GM10248 (cell line): ENCODE data around the gene WDR17.
A peak's percentile ranks its signal among the peaks of the same experiment; 100 is the strongest.

ENCODE experiments used
- CTCF ChIA-PET: fragments of 300-600 bp; sonication (Branson Sonifier 250); formaldehyde crosslinking; extraction: SDS; loops from one replicate; lab custom pipeline; 2021; ENCODE audit warnings: antibody characterized with exemption; lab: Yijun Ruan, JAX
- POLR2A ChIA-PET: fragments of 350-650 bp; sonication (Branson Sonifier 250); formaldehyde crosslinking; extraction: SDS; loops from one replicate; lab custom pipeline; 2020; ENCODE audit warnings: antibody characterized with exemption; lab: Yijun Ruan, JAX
- DNase-seq: peaks from one replicate; pipeline ENCODE4 v3.0.0; 2012; ENCODE audit errors: extremely low spot score
- CTCF ChIP-seq: IDR thresholded peaks from 2 replicates; pipeline ENCODE4 v1.5.1; 2012; ENCODE audit warnings: mild to moderate bottlenecking, low read depth; ENCODE audit errors: extremely low read depth, missing control alignments, control extremely low read depth

The WDR17 gene

GRCh38 chr4:176102414-176103063 is 36.9 kb downstream of the WDR17 start:
- no peak for DNase-seq
- CTCF ChIA-PET = interaction anchor here (1.3 kb wide), 1 partner anchor 20 kb away, joined by 3 read pairs; no protein-coding TSS in a partner anchor
- TF ChIP-seq CTCF = no peak
- POLR2A ChIA-PET = no interaction called here

- no peak for DNase-seq
- POLR2A ChIA-PET = no interaction called here
- no peak for TF ChIP-seq CTCF
- CTCF ChIA-PET = interaction anchor here (1.3 to 1.5 kb wide), 2 partner anchors 9 to 16 kb away, joined by 4 read pairs; no protein-coding TSS in a partner anchor
These were observed 42.1 kb downstream of the WDR17 start for GRCh38 chr4:176107695-176108094.

GRCh38 chr4:176123710-176124407 is 58.2 kb downstream of the WDR17 start:
- DNase-seq = peak; percentile 49
- ChIA-PET POLR2A (no interaction called here), CTCF (interaction anchor here (0.9 to 2.3 kb wide), 19 partner anchors 8 to 382 kb away, joined by 3 to 12 read pairs (median 4); no protein-coding TSS in a partner anchor)
- TF ChIP-seq CTCF = peak; percentile 57

- ChIA-PET CTCF (interaction anchor here (0.7 to 1.2 kb wide), 2 partner anchors 12 to 13 kb away, joined by 3 to 4 read pairs; no protein-coding TSS in a partner anchor), POLR2A (no interaction called here)
- TF ChIP-seq CTCF = no peak
- DNase-seq = no peak
These were observed 59.4 kb downstream of the WDR17 start for GRCh38 chr4:176125063-176125462.

GRCh38 chr4:176134670-176135069 is 69.0 kb downstream of the WDR17 start:
- DNase-seq = no peak
- CTCF ChIA-PET = no interaction called here
- POLR2A ChIA-PET = no interaction called here
- TF ChIP-seq CTCF = no peak

- ChIA-PET CTCF (interaction anchor here (2.6 kb wide), 1 partner anchor 15 kb away, joined by 10 read pairs; no protein-coding TSS in a partner anchor), POLR2A (no interaction called here)
These were observed 72.0 kb downstream of the WDR17 start for GRCh38 chr4:176137631-176138030.

More at GRCh38 chr4:176137631-176138030, 72.0 kb downstream of the WDR17 start:
- no peak for TF ChIP-seq CTCF
- DNase-seq = no peak
